ENCODE results near the gene SVIL.
"Not testable (repeated sequence)": the region's sequence is repeated elsewhere in the genome, so short reads cannot be mapped to it uniquely, and the experiment has no call there.

The SVIL gene

DNA sequence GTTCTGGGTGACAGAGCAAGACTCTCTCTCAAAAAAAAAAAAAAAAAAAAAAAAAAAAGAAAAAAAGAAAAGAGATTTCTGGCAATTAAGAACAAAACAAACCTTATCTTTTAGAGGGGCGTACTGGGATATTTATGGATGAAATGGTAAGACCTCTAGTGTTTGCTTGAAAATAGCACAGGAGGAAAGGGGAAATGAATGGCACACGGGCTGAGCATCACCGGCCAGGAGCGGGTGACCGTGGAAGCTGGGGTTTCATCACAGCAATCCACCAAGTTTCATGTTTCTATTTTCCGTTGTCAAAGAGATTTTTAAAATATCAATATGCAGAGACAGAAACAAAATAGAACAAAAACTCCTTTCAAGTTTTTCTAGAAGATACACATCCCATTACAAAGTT lies 105.6 kb downstream of the SVIL start:
- no peak for FAIRE-seq
- no peak for DNase-seq (ENCODE audit: insufficient read length, low spot score)
- TF ChIP-seq POU2F2 (IDR thresholded peaks at IDR 0.05; ENCODE audit: low read depth, low read length) (no peak), PAX5 (IDR thresholded peaks at IDR 0.05; ENCODE audit: insufficient read depth, low read length, severe bottlenecking) (no peak), TAF1 (IDR thresholded peaks at IDR 0.05; ENCODE audit: low read depth, low read length) (no peak), SPI1 (IDR thresholded peaks at IDR 0.05; ENCODE audit: low read depth, low read length) (no peak), POLR2A (IDR thresholded peaks at IDR 0.05; ENCODE audit: low read depth, low read length) (no peak), POLR2AphosphoS5 (IDR thresholded peaks at IDR 0.05; ENCODE audit: low read depth, low read length) (no peak)

DNA sequence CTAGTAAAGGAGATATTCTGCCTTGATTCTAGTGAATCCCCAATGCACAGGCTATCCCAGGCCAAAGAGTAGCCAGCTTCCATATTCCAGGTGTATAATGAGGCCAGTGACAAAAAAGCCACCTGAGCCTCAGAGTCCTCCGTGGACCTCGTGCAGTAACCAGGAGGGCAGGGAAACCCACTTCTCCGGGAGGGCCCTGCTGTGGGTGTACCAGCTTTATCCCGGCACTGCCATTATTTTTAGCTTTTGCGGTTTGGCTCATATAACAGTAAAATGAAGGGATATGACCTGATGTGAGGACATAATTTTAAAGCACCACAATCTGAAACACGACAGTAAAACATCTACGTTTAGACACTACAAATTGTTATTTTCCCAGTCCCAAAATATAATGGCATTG lies 109.0 kb downstream of the SVIL start:
- TF ChIP-seq POLR2A (IDR thresholded peaks at IDR 0.05; ENCODE audit: low read depth, low read length) = no peak
- no peak for TF ChIP-seq TAF1 (IDR thresholded peaks at IDR 0.05; ENCODE audit: low read depth, low read length)
- TF ChIP-seq POLR2AphosphoS5 (IDR thresholded peaks at IDR 0.05; ENCODE audit: low read depth, low read length) = no peak
- no peak for TF ChIP-seq POU2F2 (IDR thresholded peaks at IDR 0.05; ENCODE audit: low read depth, low read length)
- no peak for TF ChIP-seq PAX5 (IDR thresholded peaks at IDR 0.05; ENCODE audit: insufficient read depth, low read length, severe bottlenecking)
- no peak for TF ChIP-seq SPI1 (IDR thresholded peaks at IDR 0.05; ENCODE audit: low read depth, low read length)
- DNase-seq (ENCODE audit: insufficient read length, low spot score) (no peak), FAIRE-seq (no peak)

DNA sequence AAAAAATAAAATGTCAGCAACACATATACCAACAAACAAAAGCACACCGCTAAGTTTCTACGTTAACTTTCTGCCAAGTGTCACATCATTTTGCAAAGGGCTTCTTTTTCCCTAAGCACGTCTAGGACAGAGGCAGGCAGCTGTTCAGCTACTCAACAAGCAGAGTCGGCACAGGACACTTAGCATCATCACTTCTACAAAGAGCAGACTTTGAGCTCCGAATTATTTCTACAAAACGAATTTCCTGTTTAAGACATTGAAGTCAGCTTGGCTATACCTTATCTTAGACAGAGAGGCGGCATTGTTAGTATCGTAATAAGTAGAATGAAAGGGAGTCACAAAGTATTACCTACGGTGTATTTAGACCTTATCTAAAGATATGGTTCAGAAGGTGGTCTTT lies 110.1 kb downstream of the SVIL start:
- FAIRE-seq = no peak
- no peak for TF ChIP-seq TAF1 (IDR thresholded peaks at IDR 0.05; ENCODE audit: low read depth, low read length)
- TF ChIP-seq PAX5 (IDR thresholded peaks at IDR 0.05; ENCODE audit: insufficient read depth, low read length, severe bottlenecking) = no peak
- no peak for TF ChIP-seq POLR2AphosphoS5 (IDR thresholded peaks at IDR 0.05; ENCODE audit: low read depth, low read length)
- no peak for TF ChIP-seq SPI1 (IDR thresholded peaks at IDR 0.05; ENCODE audit: low read depth, low read length)
- TF ChIP-seq POLR2A (IDR thresholded peaks at IDR 0.05; ENCODE audit: low read depth, low read length) = no peak
- TF ChIP-seq POU2F2 (IDR thresholded peaks at IDR 0.05; ENCODE audit: low read depth, low read length) = no peak
- no peak for DNase-seq (ENCODE audit: insufficient read length, low spot score)

DNA sequence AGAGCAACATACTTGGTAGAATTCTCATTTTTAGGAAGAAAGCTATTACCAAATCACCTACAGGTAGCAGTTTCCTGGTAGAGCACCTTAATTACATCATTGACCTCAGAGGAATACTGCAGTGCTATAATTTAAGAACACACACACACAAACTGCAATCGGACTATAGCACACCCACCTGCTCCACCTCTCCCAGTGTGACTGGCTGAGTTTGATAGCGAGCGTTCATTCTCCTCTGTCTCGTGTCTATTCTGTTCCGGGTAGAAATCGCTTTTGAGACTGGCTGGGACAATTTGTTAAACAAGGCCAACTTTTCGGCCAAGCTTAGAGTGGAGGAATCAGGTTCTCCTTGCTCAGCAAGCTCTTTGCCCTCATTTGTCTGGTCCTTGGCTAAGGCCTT lies 110.5 kb downstream of the SVIL start:
- TF ChIP-seq POLR2A (IDR thresholded peaks at IDR 0.05; ENCODE audit: low read depth, low read length) (no peak), POLR2AphosphoS5 (IDR thresholded peaks at IDR 0.05; ENCODE audit: low read depth, low read length) (no peak), PAX5 (IDR thresholded peaks at IDR 0.05; ENCODE audit: insufficient read depth, low read length, severe bottlenecking) (no peak), TAF1 (IDR thresholded peaks at IDR 0.05; ENCODE audit: low read depth, low read length) (no peak), SPI1 (IDR thresholded peaks at IDR 0.05; ENCODE audit: low read depth, low read length) (no peak), POU2F2 (IDR thresholded peaks at IDR 0.05; ENCODE audit: low read depth, low read length) (no peak)
- FAIRE-seq = no peak
- DNase-seq (ENCODE audit: insufficient read length, low spot score) = no peak

DNA sequence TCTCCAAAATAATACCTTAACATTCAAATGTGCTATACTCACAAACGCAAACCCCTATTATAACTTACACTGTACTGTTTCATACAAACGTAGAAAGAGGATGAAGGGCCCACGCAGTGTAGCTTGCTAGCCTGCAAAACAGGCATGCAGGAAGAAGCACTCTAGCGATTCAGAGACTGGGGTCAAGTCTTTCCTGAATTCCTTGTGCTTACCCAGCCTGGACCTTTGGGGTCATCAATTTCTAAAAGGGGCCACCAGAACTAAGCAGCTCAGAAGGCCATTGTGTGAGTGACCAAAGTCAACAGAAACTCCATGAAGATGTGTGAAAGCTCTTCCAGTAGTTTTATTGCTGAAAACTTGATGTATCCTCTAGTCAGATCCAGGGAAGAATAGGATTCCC lies 111.9 kb downstream of the SVIL start:
- FAIRE-seq = no peak
- no peak for TF ChIP-seq PAX5 (IDR thresholded peaks at IDR 0.05; ENCODE audit: insufficient read depth, low read length, severe bottlenecking)
- no peak for TF ChIP-seq SPI1 (IDR thresholded peaks at IDR 0.05; ENCODE audit: low read depth, low read length)
- TF ChIP-seq TAF1 (IDR thresholded peaks at IDR 0.05; ENCODE audit: low read depth, low read length) = no peak
- no peak for TF ChIP-seq POLR2A (IDR thresholded peaks at IDR 0.05; ENCODE audit: low read depth, low read length)
- TF ChIP-seq POLR2AphosphoS5 (IDR thresholded peaks at IDR 0.05; ENCODE audit: low read depth, low read length) = no peak
- no peak for TF ChIP-seq POU2F2 (IDR thresholded peaks at IDR 0.05; ENCODE audit: low read depth, low read length)

DNA sequence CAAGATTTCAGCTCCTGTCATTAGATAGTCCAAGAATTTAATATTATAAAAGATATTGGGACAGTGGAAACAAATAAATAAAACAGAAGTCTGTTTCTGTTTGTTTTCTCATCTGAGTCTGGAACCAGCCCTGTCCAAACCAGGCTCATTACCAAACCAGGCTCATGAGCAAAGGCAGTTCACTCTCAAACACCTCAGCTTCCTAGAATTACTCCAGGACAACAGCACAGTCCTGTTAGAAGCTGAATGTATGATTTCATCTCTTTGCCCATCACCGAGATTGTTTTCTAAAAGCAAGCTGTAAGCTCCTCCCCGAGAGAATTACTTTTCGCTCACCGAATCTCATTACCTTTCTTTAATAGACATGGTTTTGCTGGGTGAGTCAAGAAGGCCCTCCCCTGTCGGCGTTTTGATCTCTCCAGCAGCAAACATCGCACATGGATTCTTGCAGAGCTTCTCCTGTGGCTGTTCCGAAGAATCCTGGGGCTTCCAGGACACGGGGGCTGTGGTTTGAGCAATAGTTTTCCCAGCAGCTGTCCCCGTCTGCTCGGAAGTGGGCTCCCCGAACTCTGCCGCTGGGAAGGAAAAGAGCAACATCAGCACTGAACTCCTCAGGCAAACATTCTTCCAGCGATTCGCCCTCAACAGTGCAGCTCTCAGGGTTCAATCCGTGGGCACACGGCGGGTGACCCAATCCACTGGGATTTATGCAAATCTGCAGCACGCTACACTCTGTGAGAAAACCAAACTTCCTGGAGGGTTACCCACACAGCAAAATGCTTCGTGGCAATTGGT lies 112.5 kb downstream of the SVIL start:
- DNase-seq (ENCODE audit: insufficient read length, low spot score) (no peak), FAIRE-seq (no peak)
- TF ChIP-seq SPI1 (IDR thresholded peaks at IDR 0.05; ENCODE audit: low read depth, low read length) (no peak), TAF1 (IDR thresholded peaks at IDR 0.05; ENCODE audit: low read depth, low read length) (no peak), PAX5 (IDR thresholded peaks at IDR 0.05; ENCODE audit: insufficient read depth, low read length, severe bottlenecking) (no peak), POLR2A (IDR thresholded peaks at IDR 0.05; ENCODE audit: low read depth, low read length) (no peak), POU2F2 (IDR thresholded peaks at IDR 0.05; ENCODE audit: low read depth, low read length) (no peak), POLR2AphosphoS5 (IDR thresholded peaks at IDR 0.05; ENCODE audit: low read depth, low read length) (no peak)

More for the DNA sequence above, 111.9 kb downstream of the SVIL start:
- DNase-seq (ENCODE audit: insufficient read length, low spot score) = no peak

DNA sequence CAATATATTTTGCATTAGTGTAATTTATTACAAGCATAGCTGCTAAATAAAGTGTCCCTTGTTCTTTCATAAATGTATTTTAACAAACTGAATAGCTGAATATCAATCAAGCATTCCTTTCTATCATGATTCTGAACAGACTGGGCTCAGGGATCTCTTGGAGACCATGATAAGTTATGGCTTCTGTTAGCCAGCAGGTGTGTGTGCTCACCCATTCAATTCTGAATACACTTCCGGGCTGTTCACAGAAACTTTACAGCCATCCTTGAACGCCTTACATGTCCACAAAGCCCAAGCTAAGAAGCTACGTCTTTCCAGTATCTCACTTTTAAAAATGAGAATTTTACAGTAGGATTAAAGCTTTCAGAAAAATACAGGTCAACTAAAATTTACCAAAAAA lies 115.1 kb downstream of the SVIL start:
- no peak for TF ChIP-seq PAX5 (IDR thresholded peaks at IDR 0.05; ENCODE audit: insufficient read depth, low read length, severe bottlenecking)
- TF ChIP-seq POLR2A (IDR thresholded peaks at IDR 0.05; ENCODE audit: low read depth, low read length) = no peak
- TF ChIP-seq POLR2AphosphoS5 (IDR thresholded peaks at IDR 0.05; ENCODE audit: low read depth, low read length) = no peak
- no peak for TF ChIP-seq SPI1 (IDR thresholded peaks at IDR 0.05; ENCODE audit: low read depth, low read length)
- TF ChIP-seq TAF1 (IDR thresholded peaks at IDR 0.05; ENCODE audit: low read depth, low read length) = no peak
- TF ChIP-seq POU2F2 (IDR thresholded peaks at IDR 0.05; ENCODE audit: low read depth, low read length) = no peak
- no peak for FAIRE-seq
- no peak for DNase-seq (ENCODE audit: insufficient read length, low spot score)

DNA sequence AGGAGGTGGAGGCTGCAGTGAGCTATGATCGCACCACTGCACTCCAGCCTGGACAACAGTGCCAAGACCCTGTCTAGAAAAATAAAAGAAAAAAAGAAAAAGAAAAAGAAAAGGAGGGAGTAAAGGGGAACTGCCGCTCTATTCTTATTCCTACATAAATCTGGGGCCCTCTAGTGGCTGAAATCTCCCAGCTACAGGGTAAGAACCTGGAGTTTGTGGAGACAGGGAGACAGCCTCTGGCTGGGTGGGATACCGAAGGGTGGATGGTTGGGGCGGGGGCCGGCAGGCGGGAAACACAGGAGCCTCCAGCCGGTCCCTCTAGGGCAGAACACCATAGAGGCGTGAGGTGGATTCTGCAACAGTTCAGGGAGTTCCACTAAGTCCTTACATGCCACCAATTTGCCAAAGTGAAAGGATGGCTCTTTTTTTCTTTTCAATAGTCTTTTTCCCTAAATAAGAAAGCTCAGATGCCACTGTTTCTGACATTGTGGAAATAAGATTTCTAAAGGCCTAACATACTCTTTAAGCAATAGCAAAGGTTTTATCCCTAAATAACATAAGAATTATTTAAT lies 117.3 kb downstream of the SVIL start:
- no peak for FAIRE-seq
- 0 out of 2 replicates have a peak, but pooled peaks have one; percentile 5 for TF ChIP-seq SPI1 (IDR thresholded peaks at IDR 0.05; ENCODE audit: low read depth, low read length)
- TF ChIP-seq POLR2AphosphoS5 (IDR thresholded peaks at IDR 0.05; ENCODE audit: low read depth, low read length) = no peak
- no peak for TF ChIP-seq POU2F2 (IDR thresholded peaks at IDR 0.05; ENCODE audit: low read depth, low read length)
- no peak for TF ChIP-seq POLR2A (IDR thresholded peaks at IDR 0.05; ENCODE audit: low read depth, low read length)
- no peak for DNase-seq (ENCODE audit: insufficient read length, low spot score)

DNA sequence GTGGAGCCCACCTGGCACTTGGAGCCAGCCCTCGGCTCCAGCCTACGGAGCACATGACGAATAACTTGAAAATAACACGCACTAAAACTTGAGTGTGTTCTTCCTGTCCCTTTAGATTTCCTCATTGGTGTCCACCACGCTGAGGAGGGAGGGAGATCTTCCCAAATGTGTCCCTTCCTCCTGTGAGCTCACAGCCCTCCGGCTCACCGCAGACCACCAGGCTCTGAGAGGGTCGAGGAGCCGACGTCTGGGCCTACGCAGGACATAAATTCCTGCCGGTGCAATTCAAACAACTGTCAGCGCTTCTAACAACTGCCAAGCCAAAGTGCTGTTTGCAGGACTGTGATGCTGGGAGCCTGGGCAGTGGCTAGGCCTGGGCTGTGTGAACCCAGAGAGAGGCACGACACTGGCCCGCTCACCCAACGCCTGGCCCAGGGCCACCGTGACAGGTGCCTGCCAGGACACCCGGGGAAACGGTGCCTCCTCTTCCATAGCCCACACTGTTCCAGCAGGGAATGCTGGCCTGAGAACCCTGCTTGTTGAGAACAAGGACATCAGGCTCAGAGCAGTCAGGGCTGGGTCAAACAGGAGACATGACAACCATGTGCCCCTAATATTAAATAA lies 118.3 kb downstream of the SVIL start:
- not testable (repeated sequence) for FAIRE-seq; DNase-seq (ENCODE audit: insufficient read length, low spot score)

DNA sequence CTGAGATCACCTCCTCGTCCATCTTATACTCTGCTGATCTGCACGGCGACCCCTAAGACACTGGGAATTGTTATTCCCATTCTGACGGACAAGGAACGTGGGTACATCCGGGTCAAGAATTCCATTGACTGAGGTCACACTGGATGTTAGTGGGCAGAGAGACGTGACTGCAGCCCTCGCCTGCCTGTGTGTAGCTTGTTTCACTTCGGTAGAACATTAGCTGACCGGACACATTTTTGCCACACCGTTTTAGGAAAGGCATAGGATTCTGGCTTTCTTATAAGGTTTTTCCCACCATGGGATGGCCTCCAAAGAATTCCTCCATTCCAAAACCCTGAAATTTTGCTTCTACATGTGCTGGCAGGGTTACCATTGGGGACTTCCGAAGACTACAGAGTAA lies 118.9 kb downstream of the SVIL start:
- DNase-seq (ENCODE audit: insufficient read length, low spot score); FAIRE-seq: not testable (repeated sequence)

DNA sequence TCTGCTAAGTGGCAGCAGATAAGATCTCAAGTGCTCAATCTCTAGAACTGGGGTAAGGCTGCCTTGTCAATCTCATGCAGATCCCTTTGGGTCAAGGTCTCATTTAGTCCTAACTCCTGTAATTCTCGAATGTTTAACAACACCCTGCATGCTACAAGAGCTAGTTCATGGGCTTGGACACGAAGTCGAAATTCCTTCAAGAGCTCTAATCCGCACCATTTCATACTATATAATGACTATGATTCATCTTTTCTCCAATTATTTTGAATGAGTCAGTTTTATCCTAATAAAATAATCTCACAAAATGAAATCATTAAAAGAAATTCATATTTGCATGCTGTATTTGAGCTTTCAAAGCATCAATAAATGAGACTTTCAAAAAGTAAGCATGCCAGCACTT lies 119.7 kb downstream of the SVIL start:
- FAIRE-seq = not testable (repeated sequence)

More for the DNA sequence above, 119.7 kb downstream of the SVIL start:
- not testable (repeated sequence) for DNase-seq (ENCODE audit: insufficient read length, low spot score)
